Astrocyte of the spinal cord (primary cell): ENCODE measurements around the gene SIGLEC7.

ENCODE experiments used
- DNase-seq: peaks from one replicate; pipeline ENCODE4 v3.0.0; 2011; ENCODE audit warnings: low read depth, low spot score
- H3K4me3 ChIP-seq: 2 replicates; pipeline ENCODE4 v1.5.1; 2011; ENCODE audit warnings: low read depth, mild to moderate bottlenecking, low read length, moderate library complexity
- CTCF ChIP-seq: IDR thresholded peaks from 2 replicates; pipeline ENCODE4 v1.5.1; 2012; ENCODE audit warnings: low read depth, mild to moderate bottlenecking, low read length, inconsistent platforms
- in situ Hi-C: cut with HindIII; loops from 2 replicates; pipeline ENCODE4 v1.10.0; 2017; ENCODE audit warnings: low sequenced_read_pairs

SIGLEC7 gene

DNA sequence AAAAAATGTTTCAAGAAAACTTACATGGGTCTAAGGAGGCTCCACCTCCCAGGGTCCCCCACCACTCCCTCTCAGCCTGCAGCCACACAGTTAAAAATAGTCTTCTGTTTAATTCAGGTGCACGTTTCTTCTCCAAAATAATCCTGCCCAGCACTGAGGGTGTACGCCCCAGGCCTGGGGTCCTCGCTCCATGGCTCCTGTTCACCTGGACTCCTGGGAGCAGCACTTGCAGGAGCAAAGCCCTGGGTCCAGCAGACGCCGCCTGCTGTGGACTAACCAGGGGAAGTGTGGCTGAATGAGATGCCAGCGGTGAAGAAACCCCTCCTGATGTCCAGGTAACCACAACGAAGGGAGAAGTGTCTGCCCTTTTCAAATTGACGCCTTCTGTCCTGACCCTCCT, 41.5 kb downstream of the SIGLEC7 start:
- in situ Hi-C loops = no loop called here

DNA sequence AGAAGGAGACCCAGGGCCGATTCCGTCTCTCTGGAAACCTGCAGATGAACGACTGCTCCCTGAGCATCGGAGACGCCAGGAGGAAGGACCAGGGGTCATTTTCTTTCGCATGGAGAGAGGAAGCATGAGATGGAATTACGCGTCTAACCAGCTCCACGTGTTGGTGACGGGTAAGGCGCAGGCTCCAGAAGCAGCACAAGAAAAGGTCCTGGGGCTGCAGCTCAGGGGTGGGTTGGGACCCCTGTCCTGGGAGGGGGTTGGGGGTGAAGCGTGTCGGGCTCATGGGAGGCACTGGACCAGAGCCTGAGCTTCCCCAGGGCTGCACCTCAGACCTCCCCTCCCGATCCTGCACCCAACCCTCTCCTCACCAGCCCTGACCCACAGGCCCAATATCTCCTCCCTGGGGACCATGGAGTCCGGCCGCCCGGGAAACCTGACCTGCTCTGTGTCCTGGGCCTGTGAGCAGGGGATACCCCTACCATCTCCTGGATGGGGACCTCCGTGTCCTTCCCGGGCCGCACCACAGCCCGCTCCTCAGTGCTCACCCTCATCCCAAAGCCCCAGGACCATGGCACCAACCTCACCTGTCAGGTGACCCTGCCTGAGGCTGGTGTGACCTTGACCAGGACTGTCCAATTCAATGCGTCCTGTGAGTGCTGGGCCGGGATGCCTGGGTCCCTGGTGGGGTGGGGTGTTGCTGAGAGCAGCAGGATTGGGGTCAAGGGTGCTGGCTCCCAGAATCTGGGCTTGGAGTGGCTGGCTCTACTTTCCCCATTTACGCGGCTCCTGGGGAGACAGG, 43.2 kb downstream of the SIGLEC7 start:
- in situ Hi-C loops = no loop called here
- DNase-seq = no peak
- no peak for TF ChIP-seq CTCF
- no peak overlapping the region for H3K4me3 ChIP-seq

More for the DNA sequence above, 41.5 kb downstream of the SIGLEC7 start:
- TF ChIP-seq CTCF = no peak
- DNase-seq = no peak
- no peak overlapping the region for H3K4me3 ChIP-seq

DNA sequence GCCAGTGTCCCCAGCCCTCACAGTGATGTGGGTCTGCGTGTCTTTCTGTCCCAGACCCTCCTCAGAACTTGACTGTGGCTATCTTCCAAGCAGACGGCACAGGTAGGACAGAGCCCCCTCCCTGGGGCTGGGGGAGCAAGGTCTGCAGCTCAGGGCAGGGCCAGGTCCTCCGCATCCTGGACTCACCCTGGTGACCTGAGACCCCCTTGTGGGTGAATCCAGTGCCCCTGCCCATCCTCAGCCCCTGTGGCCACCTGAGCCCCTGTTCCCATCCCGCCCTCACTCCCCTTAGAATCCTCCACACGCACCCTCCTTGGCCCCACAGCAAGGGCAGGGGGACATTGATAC, 43.7 kb downstream of the SIGLEC7 start:
- in situ Hi-C loops = no loop called here
- DNase-seq = no peak
- H3K4me3 ChIP-seq = no peak overlapping the region
- no peak for TF ChIP-seq CTCF

DNA sequence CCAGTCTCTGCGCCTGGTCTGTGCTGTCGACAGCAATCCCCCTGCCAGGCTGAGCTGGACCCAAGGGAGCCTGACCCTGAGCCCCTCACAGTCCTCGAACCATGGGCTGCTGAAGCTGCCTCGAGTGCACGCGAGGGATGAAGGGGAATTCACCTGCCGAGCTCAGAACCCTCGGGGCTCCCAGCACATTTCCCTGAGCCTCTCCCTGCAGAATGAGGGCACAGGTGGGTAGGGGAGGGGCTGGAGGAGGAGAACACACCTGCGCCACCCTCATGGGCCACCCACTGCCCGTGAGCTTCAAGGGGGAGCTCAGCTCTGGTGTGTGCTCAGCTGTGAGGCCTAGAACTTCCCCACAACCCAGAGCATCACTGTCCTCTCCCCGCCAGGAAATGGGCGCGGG, 44.2 kb downstream of the SIGLEC7 start:
- H3K4me3 ChIP-seq = no peak overlapping the region
- no peak for TF ChIP-seq CTCF
- no peak for DNase-seq
- in situ Hi-C loops = no loop called here

- no peak for TF ChIP-seq CTCF
- H3K4me3 ChIP-seq = no peak overlapping the region
- no peak for DNase-seq
- in situ Hi-C loops = no loop called here
These were observed 45.5 kb downstream of the SIGLEC7 start for GRCh38 chr19:51187395-51188226.

GRCh38 chr19:51188227-51188559, 46.1 kb downstream of the SIGLEC7 start:
- no peak for TF ChIP-seq CTCF
- no peak for DNase-seq
- H3K4me3 ChIP-seq = no peak overlapping the region
- in situ Hi-C loops = no loop called here
